ENCODE results near the gene BHMT2. TPM values are rescaled to one million over a fixed set of nuclear protein-coding genes. Genes with fewer than 3 reads are reported as not detected.

Gene BHMT2
- total RNA-seq, 1 experiment from 2014 or later: 0.20 TPM

DNA sequence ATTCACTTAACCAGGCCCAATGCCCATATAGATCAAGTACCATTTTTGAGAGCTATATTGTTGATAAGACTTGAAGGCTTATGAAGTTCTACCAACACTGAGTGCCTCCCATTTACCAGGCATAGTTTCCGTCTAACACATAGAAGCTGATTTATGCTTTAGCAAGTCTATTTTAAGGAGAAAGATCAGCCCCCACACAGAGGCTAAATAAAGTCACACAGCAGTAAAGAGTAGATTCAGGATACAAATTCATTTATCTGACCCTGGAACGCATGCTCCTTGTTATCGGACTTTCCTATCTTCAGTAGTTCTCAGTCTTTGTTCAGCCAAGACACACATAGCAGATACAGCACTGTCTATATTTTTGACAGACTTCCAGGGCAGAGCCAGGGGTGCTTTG lies 34.3 kb upstream of the BHMT2 start (continued):
- TF ChIP-seq SRF (IDR thresholded peaks at IDR 0.05; ENCODE audit: low read depth): no peak
- no peak for TF ChIP-seq REST (IDR thresholded peaks at IDR 0.05; ENCODE audit: low read depth)
- no peak for TF ChIP-seq CBX3 (IDR thresholded peaks at IDR 0.05; ENCODE audit: low read depth)

GRCh38 chr5:79036769-79037168 lies 32.8 kb upstream of the BHMT2 start:
- intact Hi-C loops (cut with micrococcal nuclease): no loop called here
- BruUV-seq (replicated peaks): no TSS peak
- Histone ChIP-seq H3K36me3 (ENCODE audit: control insufficient read depth in 1 of 2, insufficient read depth in 2 of 2, low read length in 2 of 2) (no peaks in the 10 kb centered on the region), H4K20me1 (ENCODE audit: insufficient read depth) (no peaks in the 10 kb centered on the region), H2AFZ (ENCODE audit: low read depth, low read length, poor library complexity, severe bottlenecking) (no peak overlapping the region), H3K27ac (ENCODE audit: low read depth, low read length) (no peak overlapping the region), H3K4me2 (ENCODE audit: low read length) (no peak overlapping the region), H3K79me2 (ENCODE audit: insufficient read depth, low read length) (no peaks in the 10 kb centered on the region), H3K27me3 (ENCODE audit: insufficient read depth, low read length) (no peaks in the 10 kb centered on the region), H3K9me2 (ENCODE audit: insufficient read depth) (no peaks in the 10 kb centered on the region; the same call in 1 of the 2 replicates), H3K4me3 (replicated peaks in 1 of 2; ENCODE audit: low read depth in 1 of 2, low read length in 2 of 2) (no peak overlapping the region), H3K9me3 (ENCODE audit: control insufficient read depth in 1 of 2, insufficient read depth in 1 of 2, low read depth in 1 of 2, low read length in 2 of 2) (no peaks in the 10 kb centered on the region), H3K9ac (ENCODE audit: low read length) (no peak overlapping the region), H3K4me1 (ENCODE audit: control insufficient read depth in 1 of 2, insufficient read depth in 2 of 2, low read length in 2 of 2) (no peaks in the 10 kb centered on the region)
- ATAC-seq (no peak), DNase-seq (ENCODE audit: low read depth, low spot score) (no peak)
- ChIA-PET POLR2A (no interaction called here), CTCF (no interaction called here), RAD21 (ENCODE audit: low non-redundant PET in 1 of 2, low total read pairs in 2 of 2, uncharacterized antibody in 2 of 2, unreplicated experiment in 2 of 2) (no interaction called here)
- no peak for TF ChIP-seq JUND (IDR thresholded peaks at IDR 0.05)
- TF ChIP-seq ELF1 (IDR thresholded peaks at IDR 0.05; ENCODE audit: borderline replicate concordance, low read depth): no peak

- Histone ChIP-seq H3K4me1 (ENCODE audit: control insufficient read depth in 1 of 2, insufficient read depth in 2 of 2, low read length in 2 of 2) (no peaks in the 10 kb centered on the region), H3K4me3 (replicated peaks in 1 of 2; ENCODE audit: low read depth in 1 of 2, low read length in 2 of 2) (no peak overlapping the region), H4K20me1 (ENCODE audit: insufficient read depth) (no peaks in the 10 kb centered on the region), H3K4me2 (ENCODE audit: low read length) (no peak overlapping the region), H3K9ac (ENCODE audit: low read length) (no peak overlapping the region), H3K27ac (ENCODE audit: low read depth, low read length) (no peak overlapping the region), H3K27me3 (ENCODE audit: insufficient read depth, low read length) (no peaks in the 10 kb centered on the region), H2AFZ (ENCODE audit: low read depth, low read length, poor library complexity, severe bottlenecking) (no peak overlapping the region), H3K9me3 (ENCODE audit: control insufficient read depth in 1 of 2, insufficient read depth in 1 of 2, low read depth in 1 of 2, low read length in 2 of 2) (no peaks in the 10 kb centered on the region), H3K79me2 (ENCODE audit: insufficient read depth, low read length) (no peaks in the 10 kb centered on the region), H3K36me3 (ENCODE audit: control insufficient read depth in 1 of 2, insufficient read depth in 2 of 2, low read length in 2 of 2) (no peaks in the 10 kb centered on the region), H3K9me2 (ENCODE audit: insufficient read depth) (no peaks in the 10 kb centered on the region; the same call in 1 of the 2 replicates)
- intact Hi-C loops (cut with micrococcal nuclease): loop anchor here (5.0 kb wide), 1 partner anchor 80 kb away; no protein-coding TSS in a partner anchor
- no peak for TF ChIP-seq ZNF274 (IDR thresholded peaks at IDR 0.05; ENCODE audit: low read depth, low read length)
- no peak for TF ChIP-seq POLR2A (IDR thresholded peaks at IDR 0.05; ENCODE audit: borderline replicate concordance, extremely low read depth, insufficient read depth, insufficient read length)
- TF ChIP-seq FOSL1 (IDR thresholded peaks at IDR 0.05; ENCODE audit: low read depth): no peak
- TF ChIP-seq CTCF (IDR thresholded peaks at IDR 0.05 in 2 of 3, conservative IDR thresholded peaks at IDR 0.05 in 1 of 3; ENCODE audit: borderline replicate concordance in 1 of 3, insufficient read depth in 1 of 3, low read depth in 2 of 3, low read length in 2 of 3): no peak
- TF ChIP-seq EGR1 (IDR thresholded peaks at IDR 0.05; ENCODE audit: low read depth): no peak
- ChIA-PET POLR2A (no interaction called here), CTCF (interaction anchor here (2.6 kb wide), 1 partner anchor 17 kb away, joined by 7 read pairs; no protein-coding TSS in a partner anchor), RAD21 (ENCODE audit: low non-redundant PET in 1 of 2, low total read pairs in 2 of 2, uncharacterized antibody in 2 of 2, unreplicated experiment in 2 of 2) (no interaction called here)
- no TSS peak for BruUV-seq (replicated peaks)
- ATAC-seq (no peak), DNase-seq (ENCODE audit: low read depth, low spot score) (no peak)
Observed at GRCh38 chr5:79042188-79042587, 27.4 kb upstream of the BHMT2 start.
